Endothelial cell of umbilical vein (primary cell): ENCODE data around the gene CUEDC1.

ENCODE experiments used
- EZH2 ChIP-seq: IDR thresholded peaks from 2 replicates; pipeline ENCODE4 v1.6.1; 2012; ENCODE audit warnings: borderline replicate concordance, low read depth, mild to moderate bottlenecking, moderate library complexity, low read length, inconsistent platforms; ENCODE audit not compliant: severe bottlenecking
- TF ChIP-seq, protein P1 (sequence below), 2 donors: IDR thresholded peaks; 1 replicate in 1 of 2; 2 replicates in 1 of 2; pipeline ENCODE4 v1.5.1; 2011; ENCODE audit warnings: low read length in 2 of 2, mild to moderate bottlenecking in 2 of 2, moderate library complexity in 2 of 2, control low read depth in 1 of 2, inconsistent platforms in 1 of 2, low read depth in 1 of 2; ENCODE audit not compliant: insufficient read depth in 1 of 2; ENCODE audit errors: extremely low read depth in 1 of 2

GRCh38 chr17:57908278-57908677 is 46.9 kb downstream of the CUEDC1 start:
- TF ChIP-seq, protein P1, sequence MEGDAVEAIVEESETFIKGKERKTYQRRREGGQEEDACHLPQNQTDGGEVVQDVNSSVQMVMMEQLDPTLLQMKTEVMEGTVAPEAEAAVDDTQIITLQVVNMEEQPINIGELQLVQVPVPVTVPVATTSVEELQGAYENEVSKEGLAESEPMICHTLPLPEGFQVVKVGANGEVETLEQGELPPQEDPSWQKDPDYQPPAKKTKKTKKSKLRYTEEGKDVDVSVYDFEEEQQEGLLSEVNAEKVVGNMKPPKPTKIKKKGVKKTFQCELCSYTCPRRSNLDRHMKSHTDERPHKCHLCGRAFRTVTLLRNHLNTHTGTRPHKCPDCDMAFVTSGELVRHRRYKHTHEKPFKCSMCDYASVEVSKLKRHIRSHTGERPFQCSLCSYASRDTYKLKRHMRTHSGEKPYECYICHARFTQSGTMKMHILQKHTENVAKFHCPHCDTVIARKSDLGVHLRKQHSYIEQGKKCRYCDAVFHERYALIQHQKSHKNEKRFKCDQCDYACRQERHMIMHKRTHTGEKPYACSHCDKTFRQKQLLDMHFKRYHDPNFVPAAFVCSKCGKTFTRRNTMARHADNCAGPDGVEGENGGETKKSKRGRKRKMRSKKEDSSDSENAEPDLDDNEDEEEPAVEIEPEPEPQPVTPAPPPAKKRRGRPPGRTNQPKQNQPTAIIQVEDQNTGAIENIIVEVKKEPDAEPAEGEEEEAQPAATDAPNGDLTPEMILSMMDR (IDR thresholded peaks at IDR 0.05; ENCODE audit: extremely low read depth in 1 of 2, insufficient read depth in 1 of 2, low read depth in 1 of 2, low read length in 2 of 2), result no peak
- TF ChIP-seq EZH2, result no peak
